GM23248 (cell line): Measurements from ENCODE around the gene FAM229A. TPM values are rescaled to one million over a fixed set of nuclear protein-coding genes. Genes with fewer than 3 reads are reported as not detected.

Experiments
- DNase-seq: peaks from one replicate; pipeline ENCODE4 v3.0.0-alpha.2; 2015
- H2AFZ ChIP-seq: fragments of 200-600 bp; sonication (generic); 2 replicates; pipeline ENCODE4 v1.6.1; 2016; ENCODE audit warnings: antibody characterized with exemption
- H3F3A ChIP-seq: fragments of 200-600 bp; sonication (generic); 2 replicates; pipeline ENCODE4 v1.6.1; 2016; ENCODE audit warnings: mild to moderate bottlenecking, antibody characterized with exemption, mixed run types; ENCODE audit not compliant: insufficient read depth
- H3K27ac ChIP-seq: fragments of 200-600 bp; sonication (generic); 2 replicates; pipeline ENCODE4 v1.5.1; 2016; ENCODE audit warnings: mild to moderate bottlenecking
- H3K27me3 ChIP-seq: fragments of 200-600 bp; sonication (generic); replicated peaks from 2 replicates; pipeline ENCODE4 v1.6.1; 2016; ENCODE audit warnings: mild to moderate bottlenecking; ENCODE audit not compliant: insufficient read depth
- H3K36me3 ChIP-seq: fragments of 200-600 bp; sonication (generic); 2 replicates; pipeline ENCODE4 v1.6.1; 2016; ENCODE audit warnings: low read depth, mild to moderate bottlenecking
- H3K4me1 ChIP-seq: fragments of 200-600 bp; sonication (generic); 2 replicates; pipeline ENCODE4 v1.6.1; 2016; ENCODE audit warnings: mild to moderate bottlenecking; ENCODE audit not compliant: insufficient read depth
- H3K4me2 ChIP-seq: fragments of 200-600 bp; sonication (generic); one replicate; pipeline ENCODE4 v1.6.1; 2016; ENCODE audit warnings: mild to moderate bottlenecking; ENCODE audit not compliant: unreplicated experiment
- H3K4me3 ChIP-seq: fragments of 200-600 bp; sonication (generic); 2 replicates; pipeline ENCODE4 v1.5.1; 2016; ENCODE audit warnings: mild to moderate bottlenecking
- H3K79me2 ChIP-seq: fragments of 200-600 bp; sonication (generic); 2 replicates; pipeline ENCODE4 v1.6.1; 2016; ENCODE audit warnings: mild to moderate bottlenecking; ENCODE audit not compliant: insufficient read depth
- H3K9ac ChIP-seq: fragments of 200-600 bp; sonication (generic); 2 replicates; pipeline ENCODE4 v1.6.1; 2016; ENCODE audit warnings: mild to moderate bottlenecking
- H3K9me2 ChIP-seq: fragments of 200-600 bp; sonication (generic); 2 replicates; pipeline ENCODE4 v1.6.1; 2016; ENCODE audit warnings: mixed run types, mild to moderate bottlenecking, moderate library complexity; ENCODE audit not compliant: insufficient read depth
- H3K9me3 ChIP-seq: fragments of 200-600 bp; sonication (generic); one replicate; pipeline ENCODE4 v1.6.1; 2017; ENCODE audit warnings: low read depth
- H4K20me1 ChIP-seq: fragments of 200-600 bp; sonication (generic); 2 replicates; pipeline ENCODE4 v1.6.0; 2016; ENCODE audit not compliant: insufficient read depth
- EZH2 ChIP-seq: fragments of 200-600 bp; sonication (generic); IDR thresholded peaks from 2 replicates; pipeline ENCODE4 v1.6.1; 2018; ENCODE audit warnings: antibody characterized with exemption, mild to moderate bottlenecking; ENCODE audit not compliant: insufficient read depth, poor library complexity, severe bottlenecking
- EZH2phosphoT487 ChIP-seq: fragments of 200-600 bp; sonication (generic); IDR thresholded peaks from 2 replicates; pipeline ENCODE4 v1.6.1; 2018; ENCODE audit warnings: antibody characterized with exemption, moderate library complexity, mild to moderate bottlenecking, low read depth; ENCODE audit not compliant: insufficient read depth
- WGBS, 2 experiments: methylation state at CpG; one replicate each; pipeline ENCODE4 v1.1.6; 2015 to 2017; ENCODE audit warnings: low lambda C conversion rate in 2 of 2, low coverage in 1 of 2; ENCODE audit errors: missing lambda C conversion rate in 2 of 2; 5-methylcytosine and 5-hydroxymethylcytosine counted together
- in situ Hi-C: fragments of 300-500 bp; cut with MboI; formaldehyde crosslinking; loops from 2 replicates; pipeline ENCODE4 v1.15.0; 2020
- polyA plus RNA-seq: library from polyadenylated mRNA; unstranded; fragments of >200 nt; fragmentation: Nextera tagmentation; extraction: Ambion mirVana; gene quantifications from 2 replicates; pipeline ENCODE4 v1.2.1, GENCODE V29; 2016
- total RNA-seq: library from RNA; depleted of rRNA; stranded (reverse); fragments of >200 nt; shearing (Covaris generic); gene quantifications from 2 replicates; pipeline ENCODE4 v1.2.3, GENCODE V29; 2014

FAM229A gene
- total and polyA plus RNA-seq, 2 experiments from 2014 or later = 2.9 to 3.2 TPM

DNA sequence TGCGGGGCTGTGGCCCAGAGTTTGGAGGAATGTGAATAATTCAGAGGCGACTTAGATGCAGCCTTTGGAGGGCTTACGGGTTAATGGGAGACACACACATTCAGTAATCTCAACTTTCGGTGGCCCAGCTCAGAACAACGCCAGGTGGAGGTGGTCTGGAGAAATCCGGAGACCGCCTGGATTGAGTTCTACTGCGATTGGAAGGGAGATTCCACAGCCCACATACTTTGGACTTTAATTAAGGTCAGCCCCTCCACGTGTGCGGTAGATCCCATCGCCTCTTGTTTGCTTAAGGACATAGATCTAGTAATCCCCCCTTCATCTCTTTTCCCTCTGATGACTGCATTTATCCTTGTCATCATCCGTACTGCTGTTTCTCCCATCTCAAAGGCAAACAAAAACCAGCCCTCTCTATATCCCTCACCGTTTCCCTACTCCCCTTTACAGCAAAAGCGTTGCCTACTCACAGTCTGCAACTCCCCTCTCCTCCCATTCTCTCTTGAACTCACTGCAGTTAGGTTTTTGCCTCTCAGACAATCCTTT lies 32.7 kb upstream of the FAM229A start:
- Histone ChIP-seq H3K4me3 (peak overlapping the region; percentile 92), H3K4me2 (peak overlapping the region; percentile 84), H3K79me2 (peaks cover 45% of the 10 kb centered on the region), H3K27ac (peak overlapping the region; percentile 95), H3K27me3 (no peaks in the 10 kb centered on the region), H3K9me2 (no peaks in the 10 kb centered on the region), H2AFZ (peak overlapping the region; percentile 93), H3F3A (peaks cover 18% of the 10 kb centered on the region; the same call in 1 of the 2 replicates), H4K20me1 (no peaks in the 10 kb centered on the region), H3K4me1 (peaks cover 32% of the 10 kb centered on the region), H3K36me3 (peaks cover 4% of the 10 kb centered on the region; the same call in 1 of the 2 replicates), H3K9ac (peak overlapping the region; percentile 95), H3K9me3 (no peaks in the 10 kb centered on the region)
- TF ChIP-seq EZH2phosphoT487 (no peak), EZH2 (no peak)
- DNase-seq = no peak
- WGBS, 2 experiments = 1% methylated on average over 14 of the region's 14 CpGs
- in situ Hi-C loops = no loop called here

DNA sequence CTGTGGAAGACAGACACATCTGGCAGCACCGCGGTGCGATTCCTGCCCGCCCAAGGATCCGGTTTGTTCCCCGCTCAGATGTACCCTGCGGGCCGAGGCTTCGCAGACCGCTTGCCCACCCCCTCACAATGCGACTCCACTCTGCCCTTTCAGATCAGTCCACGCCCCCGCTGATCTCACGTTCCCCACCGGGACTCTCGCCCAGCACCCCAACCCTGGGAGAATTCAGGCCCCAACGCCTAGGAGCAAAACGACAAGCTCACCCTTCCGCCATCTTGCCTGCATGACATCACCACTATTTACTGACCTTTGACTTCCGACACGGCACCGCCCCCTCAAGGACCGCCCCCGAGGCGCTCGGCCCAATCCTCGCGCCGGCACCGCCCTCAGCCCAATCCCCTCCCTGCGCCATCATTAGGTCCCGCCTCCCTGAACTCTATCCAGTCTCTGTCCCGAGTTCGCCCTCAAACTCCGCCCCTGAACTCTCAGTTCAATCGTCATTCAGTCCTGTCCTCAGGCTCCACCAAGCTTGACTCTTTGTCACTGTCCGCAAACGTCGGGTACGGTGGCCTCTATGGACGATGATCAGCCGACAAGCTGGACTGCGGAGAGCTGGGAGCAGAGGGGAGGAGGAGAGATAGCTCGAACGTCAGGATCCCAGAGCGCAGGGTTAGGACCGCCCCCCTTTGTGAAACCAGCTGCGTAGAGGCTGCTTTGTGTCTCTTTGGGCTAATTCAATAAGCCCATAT lies 32.0 kb upstream of the FAM229A start, which contains the start of gene BSDC1:
Gene BSDC1 (minus strand): TSS at position 301 of the 749 bp plus-strand sequence. CDS start 27 bp downstream, at position 274.
- Histone ChIP-seq H3K4me2 (peak within 1 kb of the TSS; percentile 96), H3F3A (peaks cover 17% of the 10 kb centered on the region; the same call in 1 of the 2 replicates), H3K4me1 (peaks cover 32% of the 10 kb centered on the region), H3K9me3 (no peaks in the 10 kb centered on the region), H3K27me3 (no peaks in the 10 kb centered on the region), H3K9me2 (no peaks in the 10 kb centered on the region), H3K27ac (peak within 1 kb of the TSS; percentile 95), H3K36me3 (peaks cover 4% of the 10 kb centered on the region; the same call in 1 of the 2 replicates), H3K4me3 (peak within 1 kb of the TSS; percentile 92), H2AFZ (peak within 1 kb of the TSS; percentile 93), H4K20me1 (no peaks in the 10 kb centered on the region), H3K9ac (peak within 1 kb of the TSS; percentile 95), H3K79me2 (peaks cover 51% of the 10 kb centered on the region)
- WGBS, 2 experiments = 0 to 1% methylated on average over 38 to 48 of the region's 48 CpGs
- peak; percentile 99 for DNase-seq
- in situ Hi-C loops = no loop called here
- no peak for TF ChIP-seq EZH2phosphoT487
- TF ChIP-seq EZH2 = no peak

- peak overlapping the region; percentile 92 for H3K4me3 ChIP-seq
- H4K20me1 ChIP-seq = no peaks in the 10 kb centered on the region
- no peaks in the 10 kb centered on the region for H3K9me3 ChIP-seq
- no peaks in the 10 kb centered on the region for H3K27me3 ChIP-seq
- peaks cover 4% of the 10 kb centered on the region; the same call in 1 of the 2 replicates for H3K36me3 ChIP-seq
- in situ Hi-C loops = no loop called here
- peak overlapping the region; percentile 95 for H3K9ac ChIP-seq
- 1% methylated on average over 15 of the region's 15 CpGs for WGBS, 2 experiments
- peaks cover 17% of the 10 kb centered on the region; the same call in 1 of the 2 replicates for H3F3A ChIP-seq
- DNase-seq = peak; percentile 76
- peak overlapping the region; percentile 96 for H3K4me2 ChIP-seq
- H3K4me1 ChIP-seq = peaks cover 32% of the 10 kb centered on the region
- no peaks in the 10 kb centered on the region for H3K9me2 ChIP-seq
- H2AFZ ChIP-seq = peak overlapping the region; percentile 93
- peak overlapping the region; percentile 95 for H3K27ac ChIP-seq
- H3K79me2 ChIP-seq = peaks cover 57% of the 10 kb centered on the region
- no peak for TF ChIP-seq EZH2phosphoT487
- no peak for TF ChIP-seq EZH2
Measured at GRCh38 chr1:32393832-32394140, 31.5 kb upstream of the FAM229A start.

DNA sequence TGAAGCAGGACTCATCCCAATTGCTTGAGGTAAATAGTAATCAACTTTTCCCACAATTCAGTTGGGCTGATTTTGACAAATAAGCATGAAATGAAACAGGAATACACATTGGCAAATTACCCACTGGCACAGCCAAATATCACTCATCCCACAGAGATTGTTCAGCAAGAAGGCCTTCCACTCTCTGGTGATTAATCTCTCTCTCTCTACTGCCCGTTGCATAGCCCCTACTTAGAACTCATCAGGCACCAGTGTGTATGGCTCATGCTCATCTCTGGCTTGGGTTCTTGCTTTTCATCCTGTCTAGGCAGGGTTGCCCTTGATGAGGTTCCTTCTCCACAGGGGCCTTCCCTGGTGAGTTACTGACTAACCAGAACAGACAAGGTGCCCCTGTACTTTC lies 30.9 kb upstream of the FAM229A start:
- in situ Hi-C loops = no loop called here
- WGBS, 2 experiments = 18 to 24% methylated on average over 1 of the region's 1 CpG
- TF ChIP-seq EZH2 (no peak), EZH2phosphoT487 (no peak)

More for the DNA sequence above, 30.9 kb upstream of the FAM229A start:
- peaks cover 63% of the 10 kb centered on the region for H3K79me2 ChIP-seq
- H3K27ac ChIP-seq = peak overlapping the region; percentile 95
- H3K4me1 ChIP-seq = peaks cover 25% of the 10 kb centered on the region; the same call in 1 of the 2 replicates
- peak; percentile 84 for DNase-seq
- no peak overlapping the region for H2AFZ ChIP-seq
- H3K9me3 ChIP-seq = no peaks in the 10 kb centered on the region
- H3K36me3 ChIP-seq = peaks cover 4% of the 10 kb centered on the region; the same call in 1 of the 2 replicates
- no peaks in the 10 kb centered on the region for H3K9me2 ChIP-seq
- H3K9ac ChIP-seq = peak overlapping the region; percentile 95
- H4K20me1 ChIP-seq = no peaks in the 10 kb centered on the region
- H3K4me3 ChIP-seq = peak overlapping the region; percentile 92
- no peaks in the 10 kb centered on the region for H3K27me3 ChIP-seq
- peak overlapping the region; percentile 96 for H3K4me2 ChIP-seq
- H3F3A ChIP-seq = peaks cover 17% of the 10 kb centered on the region; the same call in 1 of the 2 replicates
